GM12891 (cell line): ENCODE measurements around the gene DENND5B.

ENCODE experiments used
- PAX5 ChIP-seq: IDR thresholded peaks from 2 replicates; pipeline ENCODE4 v1.6.1; 2011; ENCODE audit warnings: low read length, moderate library complexity, mild to moderate bottlenecking; ENCODE audit not compliant: insufficient read depth, severe bottlenecking
- POLR2A ChIP-seq: IDR thresholded peaks from 2 replicates; pipeline ENCODE4 v1.6.1; 2011; ENCODE audit warnings: low read depth, low read length, control low read depth
- POLR2AphosphoS5 ChIP-seq: IDR thresholded peaks from 2 replicates; pipeline ENCODE4 v1.6.1; 2011; ENCODE audit warnings: low read depth, low read length, control low read depth
- SPI1 ChIP-seq: IDR thresholded peaks from 2 replicates; pipeline ENCODE4 v1.6.1; 2011; ENCODE audit warnings: low read depth, low read length, control low read depth
- TAF1 ChIP-seq: IDR thresholded peaks from 2 replicates; pipeline ENCODE4 v1.6.1; 2011; ENCODE audit warnings: low read depth, low read length, control low read depth

- no peak for TF ChIP-seq POLR2A
- TF ChIP-seq POLR2AphosphoS5 = no peak
- TF ChIP-seq PAX5 = no peak
- no peak for TF ChIP-seq TAF1
- TF ChIP-seq SPI1 = no peak
Observed at GRCh38 chr12:31491841-31492598, 98.9 kb downstream of the DENND5B start.
